ENCODE results near the gene AKAP11. TPM values are rescaled to one million over a fixed set of nuclear protein-coding genes. Genes with fewer than 3 reads are reported as not detected.
A peak's percentile ranks its signal among the peaks of the same experiment; 100 is the strongest.

AKAP11 gene
- total and polyA plus RNA-seq, 9 of the 15 experiments (the other 6 are each of a cell fraction or from before 2014, with no cell fraction given): 2.2 to 31.3 (median 10.9) TPM

GRCh38 chr13:42228527-42228926 lies 43.4 kb upstream of the AKAP11 start:
- H3K36me3 ChIP-seq (ENCODE audit: control insufficient read depth, insufficient read depth, low read length): no peaks in the 10 kb centered on the region; the same call in 2 of the 3 replicates
- 80% methylated on average over 1 of the region's 1 CpG for WGBS (ENCODE audit: insufficient coverage, low coverage, missing lambda C conversion rate)
- no peak overlapping the region for H2AFZ ChIP-seq (ENCODE audit: low read depth, low read length)
- TF ChIP-seq ZNF224 (CRISPR knock-in tag; IDR thresholded peaks at IDR 0.05): no peak
- peak; percentile 49; the same call in 1 of the 2 replicates for TF ChIP-seq ZNF512 (tag; IDR thresholded peaks at IDR 0.05)
- no peak for TF ChIP-seq ZFP91 (CRISPR knock-in tag; IDR thresholded peaks at IDR 0.05)
- TF ChIP-seq U2AF1 (optimal IDR thresholded peaks at IDR 0.05; ENCODE audit: low read depth, low read length): peak; percentile 47
- no peaks in the 10 kb centered on the region for H4K20me1 ChIP-seq (replicated peaks; ENCODE audit: control insufficient read depth, insufficient read depth, low read length)
- H3K9ac ChIP-seq (ENCODE audit: insufficient read depth in 1 of 2, low read depth in 2 of 2, low read length in 2 of 2): no peak overlapping the region
- CTCF ChIA-PET (ENCODE audit: low intra/inter-chr PET ratio): no interaction called here
- H3K27ac ChIP-seq (ENCODE audit: extremely low read depth, low read depth, low read length): no peak overlapping the region
- intact Hi-C loops (cut with micrococcal nuclease) (no loop called here), in situ Hi-C loops (cut with MboI) (no loop called here)
- FAIRE-seq: no peak
- no peaks in the 10 kb centered on the region for H3K79me2 ChIP-seq (ENCODE audit: control insufficient read depth, insufficient read depth, low read length)
- no peak overlapping the region for H3K4me2 ChIP-seq (ENCODE audit: insufficient read depth, low read length)
- no peaks in the 10 kb centered on the region for H3K9me1 ChIP-seq (ENCODE audit: control insufficient read depth, insufficient read depth, low read length)
- no peak for ATAC-seq
- no TSS peak for BruUV-seq (replicated peaks)
- no peak for DNase-seq (ENCODE audit: extremely low read depth in 1 of 4, low spot score in 3 of 4)
- no peaks in the 10 kb centered on the region; a peak in 1 of 5 replicates for H3K4me1 ChIP-seq (replicated peaks in 1 of 2; ENCODE audit: control insufficient read depth in 2 of 2, insufficient read depth in 2 of 2, low read length in 2 of 2)
- POLR2A ChIA-PET: no interaction called here
- H3K4me3 ChIP-seq: no peak overlapping the region
- no peaks in the 10 kb centered on the region for H3K9me3 ChIP-seq (replicated peaks; ENCODE audit: control insufficient read depth, insufficient read depth, low read depth, low read length)
- no peaks in the 10 kb centered on the region for H3K27me3 ChIP-seq (ENCODE audit: control insufficient read depth in 2 of 2, insufficient read depth in 2 of 2, low read length in 2 of 2)

Measured in K562 (cell line).